ENCODE measurements around the gene GAPVD1. TPM values are rescaled to one million over a fixed set of nuclear protein-coding genes. Genes with fewer than 3 reads are reported as not detected.
A peak's percentile ranks its signal among the peaks of the same experiment; 100 is the strongest.

Gene GAPVD1
- total and polyA plus RNA-seq, 2 of the 8 experiments (the other 6 are each of a cell fraction or from before 2014, with no cell fraction given) = 5.5 to 40.5 TPM

GRCh38 chr9:125404733-125405132 is 143.1 kb downstream of the GAPVD1 start:
- DNase-seq (ENCODE audit: low read depth in 1 of 2, low spot score in 2 of 2) (no peak), FAIRE-seq (no peak)
- no peak overlapping the region for H2BK20ac ChIP-seq (ENCODE audit: low read length)
- POLR2A ChIA-PET (ENCODE audit: partially characterized antibody) = no interaction called here
- H4K8ac ChIP-seq (ENCODE audit: extremely low read depth, insufficient read depth, low read length) = no peak overlapping the region
- no peak overlapping the region for H4K91ac ChIP-seq (replicated peaks; ENCODE audit: insufficient read length, low read length)
- 92% methylated on average over 7 of the region's 7 CpGs; no CpG with 5 or more reads in 1 of the 2 experiments for WGBS, 2 experiments (ENCODE audit: extremely low coverage in 1 of 2, insufficient coverage in 1 of 2, insufficient read length in 1 of 2, insufficient replicate concordance in 2 of 2, low coverage in 1 of 2, low lambda C conversion rate in 2 of 2, missing lambda C conversion rate in 1 of 2)
- H2AK5ac ChIP-seq (ENCODE audit: low read depth, low read length) = no peak overlapping the region
- no peak overlapping the region for H2BK15ac ChIP-seq (ENCODE audit: low read length)
- no peak overlapping the region for H2BK12ac ChIP-seq (ENCODE audit: low read depth, low read length)
- no peaks in the 10 kb centered on the region for H3K79me1 ChIP-seq (ENCODE audit: low read depth, low read length)
- no peak overlapping the region for H3K14ac ChIP-seq (ENCODE audit: insufficient read length)
- H3K4me3 ChIP-seq (ENCODE audit: extremely low read depth in 1 of 4, insufficient read depth in 2 of 4, low read depth in 3 of 4, low read length in 4 of 4) = no peak overlapping the region
- no peak overlapping the region for H2BK5ac ChIP-seq (ENCODE audit: low read depth, low read length)
- CTCF ChIA-PET (ENCODE audit: partially characterized antibody) = no interaction called here
- TF ChIP-seq CBX5 (IDR thresholded peaks at IDR 0.05; ENCODE audit: low read depth, low read length) (no peak), NRF1 (IDR thresholded peaks at IDR 0.05; ENCODE audit: low read depth, low read length) (no peak), SP4 (IDR thresholded peaks at IDR 0.05; ENCODE audit: low read length) (no peak), EZH2 (IDR thresholded peaks at IDR 0.05; ENCODE audit: low read depth, low read length, severe bottlenecking) (no peak), SAP30 (IDR thresholded peaks at IDR 0.05; ENCODE audit: insufficient read depth, insufficient replicate concordance, low read length) (no peak), RNF2 (IDR thresholded peaks at IDR 0.05; ENCODE audit: borderline replicate concordance, low read depth, low read length, missing control alignments, poor library complexity, severe bottlenecking) (no peak), CREB1 (IDR thresholded peaks at IDR 0.05) (no peak), KDM1A (IDR thresholded peaks at IDR 0.05; ENCODE audit: borderline replicate concordance, low read length) (peak; percentile 83; the same call in 1 of the 2 replicates)
- no peaks in the 10 kb centered on the region for H3K79me2 ChIP-seq (ENCODE audit: control insufficient read depth in 1 of 2, insufficient read depth in 2 of 2, low read length in 2 of 2)
- H4K5ac ChIP-seq (ENCODE audit: insufficient read length, low read depth, low read length) = no peak overlapping the region
- H3K4me1 ChIP-seq (replicated peaks in 1 of 4; ENCODE audit: control insufficient read depth in 3 of 4, insufficient read depth in 4 of 4, low read length in 3 of 4) = peaks cover 0 to 2% (median 0%) of the 10 kb centered on the region in 4 experiments; a peak in 3 of 7 replicates
- H3K18ac ChIP-seq (ENCODE audit: extremely low read depth, low read length) = no peak overlapping the region
- peaks cover 0 to 3% of the 10 kb centered on the region in 2 experiments for H4K20me1 ChIP-seq (replicated peaks in 1 of 2; ENCODE audit: control insufficient read depth in 1 of 2, insufficient read depth in 2 of 2, low read length in 2 of 2)
- no peak overlapping the region for H3K4me2 ChIP-seq (ENCODE audit: insufficient read depth in 1 of 2, low read depth in 2 of 2, low read length in 2 of 2)
- H2BK120ac ChIP-seq (replicated peaks; ENCODE audit: low read depth, low read length) = no peak overlapping the region
- no peaks in the 10 kb centered on the region for H3K36me3 ChIP-seq (ENCODE audit: control insufficient read depth in 2 of 4, insufficient read depth in 4 of 4, low read length in 3 of 4)
- H3K23me2 ChIP-seq (ENCODE audit: low read depth, low read length) = peaks cover 7% of the 10 kb centered on the region; the same call in 1 of the 2 replicates
- no peak overlapping the region for H2AFZ ChIP-seq (ENCODE audit: low read length)
- no peak overlapping the region for H3K56ac ChIP-seq (replicated peaks; ENCODE audit: insufficient read length, low read depth, low read length)
- H3K27me3 ChIP-seq (replicated peaks in 1 of 4; ENCODE audit: control insufficient read depth in 3 of 4, extremely low read depth in 1 of 4, insufficient read depth in 3 of 4, low read length in 3 of 4) = peaks cover 0 to 13% (median 7%) of the 10 kb centered on the region in 4 experiments; a peak in 5 of 7 replicates
- H3K4ac ChIP-seq (replicated peaks; ENCODE audit: insufficient read length, low read depth, low read length) = no peak overlapping the region
- H3K23ac ChIP-seq (ENCODE audit: insufficient read length) = no peak overlapping the region
- no peaks in the 10 kb centered on the region for H3K9me3 ChIP-seq (ENCODE audit: insufficient read depth in 2 of 2, low read depth in 1 of 2, low read length in 1 of 2)
- H3K9ac ChIP-seq (replicated peaks in 1 of 4; ENCODE audit: extremely low read depth in 1 of 4, low read depth in 3 of 4, low read length in 3 of 4) = no peak overlapping the region
- H3K27ac ChIP-seq (ENCODE audit: low read depth, low read length) = no peak overlapping the region
